Left ventricle myocardium inferior (tissue), 1 donor: ENCODE measurements around the gene FAM107B. TPM values are rescaled to one million over a fixed set of nuclear protein-coding genes. Genes with fewer than 3 reads are reported as not detected.

Experiments
- DNase-seq: peaks from one replicate; pipeline ENCODE4 v3.0.0-alpha.2; 2020
- H3K27ac ChIP-seq: fragments of 200-600 bp; replicated peaks from 2 replicates; pipeline ENCODE4 v1.8.0; 2021
- H3K27me3 ChIP-seq: fragments of 200-600 bp; 2 replicates; pipeline ENCODE4 v1.8.0; 2021; ENCODE audit warnings: low read depth
- H3K36me3 ChIP-seq: fragments of 200-600 bp; 2 replicates; pipeline ENCODE4 v1.8.0; 2021
- H3K4me1 ChIP-seq: fragments of 200-600 bp; 2 replicates; pipeline ENCODE4 v1.8.0; 2021
- H3K4me3 ChIP-seq: fragments of 200-600 bp; 2 replicates; pipeline ENCODE4 v1.8.0; 2021; ENCODE audit warnings: mild to moderate bottlenecking, moderate library complexity
- H3K9me3 ChIP-seq: fragments of 200-600 bp; replicated peaks from 2 replicates; pipeline ENCODE4 v1.8.0; 2021
- intact Hi-C: fragments of 100-400 bp; cut with micrococcal nuclease; formaldehyde crosslinking; loops from one replicate; pipeline ENCODE4 v1.11.0; 2022
- total RNA-seq: library from RNA; stranded (reverse); fragmentation: NEBNext Ultra II Directional; extraction: Animal tissue kit (Norgen Biotek cat#: 25700); gene quantifications from one replicate; pipeline ENCODE4 v1.2.1, GENCODE V29; 2021
- TF ChIP-seq, protein P1 (sequence below): fragments of 200-600 bp; IDR thresholded peaks from 2 replicates; pipeline ENCODE4 v1.8.0; 2021; ENCODE audit warnings: antibody characterized with exemption, mild to moderate bottlenecking, borderline replicate concordance
- donor health status: DM: no; HTN: yes; CAD: no; lungs with severe emphysema.

Gene FAM107B
- total RNA-seq, 1 donor from 2014 or later: 4.7 TPM

DNA sequence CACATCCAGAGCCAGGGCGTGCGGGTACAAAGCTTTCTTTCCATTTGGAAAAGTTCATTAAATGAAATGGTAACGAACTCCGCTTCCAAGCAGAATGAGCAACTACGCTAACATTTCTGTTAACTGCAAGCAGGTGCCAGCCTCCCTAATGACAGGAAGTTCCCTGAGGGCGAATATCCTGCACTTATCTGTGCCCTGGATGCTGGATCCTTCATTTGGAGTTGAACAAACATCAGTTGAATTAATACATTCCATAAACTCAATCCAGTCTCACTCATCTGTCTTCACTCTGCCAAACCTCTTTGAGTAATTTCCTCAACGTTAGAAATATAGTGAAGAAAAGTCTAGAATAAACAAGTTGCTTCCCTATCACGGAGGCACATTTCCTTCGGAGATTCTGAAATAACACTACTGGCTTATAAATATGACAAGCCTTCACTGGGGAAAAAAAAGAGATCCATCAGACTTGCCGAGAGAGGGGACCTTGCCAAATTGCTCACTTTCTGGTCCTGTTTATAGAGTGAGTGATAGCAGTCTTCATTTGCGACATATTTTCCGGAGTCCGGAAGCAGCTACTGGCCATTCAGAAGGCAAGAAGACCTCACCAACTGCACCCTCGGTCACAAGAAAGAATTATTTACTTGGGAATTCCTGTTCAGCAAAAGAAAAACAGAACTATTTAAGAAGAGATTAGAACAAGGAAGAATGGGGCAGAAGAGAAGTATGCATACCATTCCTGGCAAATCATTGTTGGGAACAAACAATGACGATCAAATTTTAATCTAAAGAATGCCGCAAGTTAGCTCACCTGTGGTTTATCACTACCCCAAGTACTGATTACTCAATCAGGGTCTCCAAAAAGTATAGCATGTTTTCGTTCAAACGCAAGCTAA lies 196.4 kb downstream of the FAM107B start:
- no peak for DNase-seq
- no peaks in the 10 kb centered on the region for H3K27me3 ChIP-seq
- peaks cover 14% of the 10 kb centered on the region for H3K4me1 ChIP-seq
- no peaks in the 10 kb centered on the region for H3K9me3 ChIP-seq
- peak overlapping the region; percentile 52 for H3K27ac ChIP-seq
- intact Hi-C loops: no loop called here
- peak overlapping the region; percentile 17 for H3K4me3 ChIP-seq
- no peaks in the 10 kb centered on the region for H3K36me3 ChIP-seq
- TF ChIP-seq, protein P1, sequence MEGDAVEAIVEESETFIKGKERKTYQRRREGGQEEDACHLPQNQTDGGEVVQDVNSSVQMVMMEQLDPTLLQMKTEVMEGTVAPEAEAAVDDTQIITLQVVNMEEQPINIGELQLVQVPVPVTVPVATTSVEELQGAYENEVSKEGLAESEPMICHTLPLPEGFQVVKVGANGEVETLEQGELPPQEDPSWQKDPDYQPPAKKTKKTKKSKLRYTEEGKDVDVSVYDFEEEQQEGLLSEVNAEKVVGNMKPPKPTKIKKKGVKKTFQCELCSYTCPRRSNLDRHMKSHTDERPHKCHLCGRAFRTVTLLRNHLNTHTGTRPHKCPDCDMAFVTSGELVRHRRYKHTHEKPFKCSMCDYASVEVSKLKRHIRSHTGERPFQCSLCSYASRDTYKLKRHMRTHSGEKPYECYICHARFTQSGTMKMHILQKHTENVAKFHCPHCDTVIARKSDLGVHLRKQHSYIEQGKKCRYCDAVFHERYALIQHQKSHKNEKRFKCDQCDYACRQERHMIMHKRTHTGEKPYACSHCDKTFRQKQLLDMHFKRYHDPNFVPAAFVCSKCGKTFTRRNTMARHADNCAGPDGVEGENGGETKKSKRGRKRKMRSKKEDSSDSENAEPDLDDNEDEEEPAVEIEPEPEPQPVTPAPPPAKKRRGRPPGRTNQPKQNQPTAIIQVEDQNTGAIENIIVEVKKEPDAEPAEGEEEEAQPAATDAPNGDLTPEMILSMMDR: no peak

DNA sequence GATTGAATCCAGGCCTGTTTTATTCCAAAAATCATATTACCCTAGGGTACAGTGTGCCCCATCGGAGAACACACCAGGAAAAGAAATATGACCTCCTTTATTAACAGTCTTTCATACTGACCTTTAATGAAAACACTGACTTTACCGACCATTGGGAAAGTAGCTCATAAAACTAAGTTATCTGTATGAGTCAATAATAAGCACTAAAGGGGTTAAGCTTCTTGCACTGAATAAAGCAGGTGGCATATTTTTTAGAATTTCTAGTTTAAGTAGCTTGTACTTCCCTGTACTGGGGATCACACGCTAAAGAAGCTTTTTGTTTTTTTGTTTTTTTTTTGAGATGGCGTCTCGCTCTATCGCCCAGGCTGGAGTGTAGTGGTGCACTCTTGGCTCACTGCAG lies 199.8 kb downstream of the FAM107B start:
- TF ChIP-seq, protein P1: no peak
- H3K4me3 ChIP-seq: no peak overlapping the region
- intact Hi-C loops: no loop called here

GRCh38 chr10:14574291-14574690 lies 200.4 kb downstream of the FAM107B start:
- TF ChIP-seq, protein P1: no peak
- H3K4me3 ChIP-seq: no peak overlapping the region
- H3K4me1 ChIP-seq: peaks cover 13% of the 10 kb centered on the region
- H3K27me3 ChIP-seq: no peaks in the 10 kb centered on the region
- DNase-seq: no peak
- no peak overlapping the region for H3K27ac ChIP-seq
- H3K36me3 ChIP-seq: no peaks in the 10 kb centered on the region
- intact Hi-C loops: no loop called here
- H3K9me3 ChIP-seq: no peaks in the 10 kb centered on the region

More for the DNA sequence above, 199.8 kb downstream of the FAM107B start:
- H3K36me3 ChIP-seq: no peaks in the 10 kb centered on the region
- DNase-seq: no peak
- H3K9me3 ChIP-seq: no peaks in the 10 kb centered on the region
- no peaks in the 10 kb centered on the region for H3K27me3 ChIP-seq
- H3K4me1 ChIP-seq: peaks cover 14% of the 10 kb centered on the region
- H3K27ac ChIP-seq: no peak overlapping the region

DNA sequence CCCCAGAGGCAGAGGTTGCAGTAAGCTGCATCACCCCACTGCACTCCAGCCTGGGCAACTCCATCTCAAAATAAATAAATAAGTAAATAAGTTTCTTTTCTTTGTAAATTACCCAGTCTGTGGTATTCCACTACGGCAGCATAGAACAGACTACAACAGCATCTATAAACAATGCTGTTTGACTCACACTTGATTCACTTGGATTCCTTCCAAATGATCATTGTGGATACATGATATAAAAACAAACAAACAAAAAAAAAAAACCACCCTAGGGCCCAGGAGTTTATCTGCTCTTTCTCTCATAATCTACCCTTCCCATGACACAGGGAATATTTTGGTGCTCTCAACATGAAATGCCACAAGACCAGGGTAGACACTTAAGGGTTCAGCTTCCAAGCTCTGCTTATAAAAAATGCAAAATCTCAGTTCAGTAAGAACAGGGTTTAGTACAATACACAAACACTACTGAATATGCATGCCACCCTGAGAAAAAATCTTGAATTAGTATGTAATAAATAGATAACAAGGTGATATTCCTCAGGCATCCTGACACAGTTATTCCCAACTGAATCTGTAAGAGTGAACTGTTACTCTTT lies 200.9 kb downstream of the FAM107B start:
- H3K36me3 ChIP-seq: no peaks in the 10 kb centered on the region
- TF ChIP-seq, protein P1: no peak
- H3K4me3 ChIP-seq: no peak overlapping the region
- no peaks in the 10 kb centered on the region for H3K27me3 ChIP-seq
- H3K9me3 ChIP-seq: no peaks in the 10 kb centered on the region
- H3K4me1 ChIP-seq: peaks cover 7% of the 10 kb centered on the region
- H3K27ac ChIP-seq: no peak overlapping the region
- no peak for DNase-seq
- intact Hi-C loops: no loop called here

DNA sequence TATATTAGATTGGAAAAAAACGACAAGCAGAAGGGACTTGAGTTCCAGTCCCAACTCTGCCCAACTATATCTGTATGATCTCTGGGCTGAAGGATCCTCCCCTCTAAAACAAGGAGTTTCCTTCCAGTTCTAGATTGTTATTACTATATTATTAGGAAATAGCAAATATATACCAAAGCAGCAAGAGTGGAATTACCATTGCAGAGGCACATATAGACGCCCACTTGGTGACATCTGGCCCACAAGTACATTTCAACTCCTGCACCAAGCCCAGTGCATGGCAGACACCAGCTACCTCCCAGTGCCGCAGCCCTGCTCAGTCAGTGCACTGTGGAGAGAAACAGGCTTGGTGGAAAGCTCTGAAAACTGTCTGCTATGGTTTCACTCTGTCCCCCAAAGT lies 201.9 kb downstream of the FAM107B start:
- H3K4me1 ChIP-seq: no peaks in the 10 kb centered on the region
- no peaks in the 10 kb centered on the region for H3K36me3 ChIP-seq
- no peak overlapping the region for H3K27ac ChIP-seq
- DNase-seq: no peak
- intact Hi-C loops: no loop called here
- H3K4me3 ChIP-seq: no peak overlapping the region
- H3K9me3 ChIP-seq: no peaks in the 10 kb centered on the region
- TF ChIP-seq, protein P1: no peak
- no peaks in the 10 kb centered on the region for H3K27me3 ChIP-seq
